Prostate gland (tissue), 2 donors: ENCODE results near the gene ATP5F1D.

ENCODE experiments used
- POLR2A ChIP-seq: fragments of 450-650 bp; IDR thresholded peaks from one replicate; pipeline ENCODE4 v1.6.1; 2016; ENCODE audit warnings: antibody characterized with exemption, mild to moderate bottlenecking
- POLR2AphosphoS5 ChIP-seq: sonication (generic); formaldehyde crosslinking; IDR thresholded peaks from one replicate; pipeline ENCODE4 v1.6.1; 2017; ENCODE audit warnings: antibody characterized with exemption
- TF ChIP-seq, protein P1 (sequence below), 4 experiments: fragments of 200-600 bp in 2 of 4; fragments of 450-650 bp in 2 of 4; sonication (generic) in 2 of 4; IDR thresholded peaks; 1 replicate in 3 of 4; 2 replicates in 1 of 4; pipeline ENCODE4 v1.5.1; 2016 to 2019; ENCODE audit warnings: antibody characterized with exemption in 4 of 4, mild to moderate bottlenecking in 2 of 4, moderate library complexity in 2 of 4

DNA sequence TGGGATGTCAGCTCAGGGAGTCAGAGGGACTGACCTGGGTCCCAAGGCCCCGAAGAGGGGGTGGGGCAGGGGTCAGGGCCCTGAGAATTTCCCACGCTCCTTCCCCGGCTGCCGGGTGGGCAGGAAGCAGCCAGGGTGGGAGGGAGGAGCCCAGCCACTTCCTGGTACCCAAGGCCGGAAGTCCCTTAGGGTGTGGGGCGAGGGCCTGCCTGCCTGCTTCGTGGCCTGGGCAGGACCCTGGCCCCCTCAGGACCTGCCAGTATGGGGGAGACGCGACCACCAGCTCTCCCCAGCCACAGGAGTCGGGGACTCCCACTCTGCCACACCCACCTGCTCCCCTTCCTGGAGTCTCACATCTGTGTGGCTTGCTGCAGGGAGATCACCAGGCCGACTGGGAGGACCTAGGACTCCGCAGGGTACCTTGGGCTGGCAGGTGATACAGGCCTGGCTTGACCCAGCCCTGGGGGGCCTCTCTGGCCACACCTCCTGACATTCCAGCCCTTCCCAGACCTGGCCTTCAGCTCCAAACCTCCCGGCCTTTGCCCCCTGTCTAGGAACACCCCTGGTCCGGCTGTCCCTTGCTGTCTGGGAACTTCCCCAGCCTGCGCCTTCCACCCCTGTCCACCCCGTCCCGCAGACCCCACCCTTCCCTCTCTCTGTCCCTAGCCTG is 17.8 kb downstream of the ATP5F1D start:
- TF ChIP-seq, protein P1, sequence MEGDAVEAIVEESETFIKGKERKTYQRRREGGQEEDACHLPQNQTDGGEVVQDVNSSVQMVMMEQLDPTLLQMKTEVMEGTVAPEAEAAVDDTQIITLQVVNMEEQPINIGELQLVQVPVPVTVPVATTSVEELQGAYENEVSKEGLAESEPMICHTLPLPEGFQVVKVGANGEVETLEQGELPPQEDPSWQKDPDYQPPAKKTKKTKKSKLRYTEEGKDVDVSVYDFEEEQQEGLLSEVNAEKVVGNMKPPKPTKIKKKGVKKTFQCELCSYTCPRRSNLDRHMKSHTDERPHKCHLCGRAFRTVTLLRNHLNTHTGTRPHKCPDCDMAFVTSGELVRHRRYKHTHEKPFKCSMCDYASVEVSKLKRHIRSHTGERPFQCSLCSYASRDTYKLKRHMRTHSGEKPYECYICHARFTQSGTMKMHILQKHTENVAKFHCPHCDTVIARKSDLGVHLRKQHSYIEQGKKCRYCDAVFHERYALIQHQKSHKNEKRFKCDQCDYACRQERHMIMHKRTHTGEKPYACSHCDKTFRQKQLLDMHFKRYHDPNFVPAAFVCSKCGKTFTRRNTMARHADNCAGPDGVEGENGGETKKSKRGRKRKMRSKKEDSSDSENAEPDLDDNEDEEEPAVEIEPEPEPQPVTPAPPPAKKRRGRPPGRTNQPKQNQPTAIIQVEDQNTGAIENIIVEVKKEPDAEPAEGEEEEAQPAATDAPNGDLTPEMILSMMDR (IDR thresholded peaks at IDR 0.05) = no peak
- peak; percentile 46 for TF ChIP-seq POLR2A
- TF ChIP-seq POLR2AphosphoS5 = peak; percentile 55
